Embryonic facial prominence (tissue), 1 donor: ENCODE measurements around the gene USP47.
A peak's percentile ranks its signal among the peaks of the same experiment; 100 is the strongest.

Experiments
- DNase-seq: peaks from one replicate; pipeline ENCODE4 v3.0.0-alpha.2; 2016; ENCODE audit errors: extremely low spot score

USP47 gene

DNA sequence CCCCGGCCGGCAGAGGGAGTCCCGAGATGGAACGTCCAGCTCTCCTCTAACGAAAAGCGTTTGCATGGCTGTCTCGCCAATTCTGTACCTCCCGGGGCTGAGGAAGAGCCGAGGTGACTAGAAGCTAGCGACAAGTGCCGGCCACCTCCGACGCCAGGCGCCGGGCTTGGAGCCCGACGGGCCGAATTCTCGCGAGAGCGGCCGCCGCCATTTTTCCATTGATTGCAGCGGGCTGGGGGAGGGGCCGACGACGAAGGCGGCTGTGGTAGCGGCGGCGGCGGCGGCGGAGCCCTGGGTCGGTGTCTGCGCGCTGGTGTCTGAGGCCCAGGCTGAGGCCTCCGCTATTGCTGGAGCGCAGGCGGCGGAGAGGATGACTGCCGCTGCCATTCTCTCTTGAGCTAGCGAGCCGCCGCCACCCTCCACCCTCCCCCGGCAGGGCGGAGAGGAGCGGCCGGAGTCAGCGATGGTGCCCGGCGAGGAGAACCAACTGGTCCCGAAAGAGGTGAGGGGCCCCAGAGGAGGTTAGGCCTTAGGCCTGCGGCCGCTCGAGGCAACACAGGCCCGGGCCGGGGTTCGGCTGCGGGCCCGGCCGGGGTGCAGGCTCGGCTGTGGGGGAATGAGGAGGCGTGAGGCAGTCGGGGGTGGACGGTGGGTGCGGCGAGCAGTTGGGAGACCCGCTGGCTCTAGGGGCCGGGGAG is at the start of gene USP47:
Gene USP47 (plus strand): TSS at position 250 of the 698 bp plus-strand sequence. CDS start 214 bp downstream, at position 464.
- DNase-seq: peak; percentile 75

DNA sequence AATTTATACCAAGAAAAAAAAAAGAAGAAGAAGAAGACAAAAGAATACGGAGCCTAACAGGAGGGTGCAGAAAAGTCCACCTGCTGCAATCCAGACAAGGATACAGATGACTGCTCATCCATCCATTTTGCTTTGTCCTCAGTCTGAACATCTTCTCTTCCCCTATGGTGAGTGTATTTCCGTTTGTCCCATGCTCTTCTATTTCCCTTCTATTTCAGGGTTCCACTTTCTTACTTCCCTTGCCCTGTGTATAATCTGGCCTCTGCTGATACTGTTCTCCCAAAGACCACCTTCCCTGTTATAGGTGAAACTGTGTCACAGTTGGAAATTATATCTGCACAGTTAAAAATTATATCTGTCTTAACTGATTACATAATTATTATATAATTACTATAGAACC is 48.7 kb upstream of the USP47 start:
- DNase-seq: no peak

GRCh38 chr11:11798586-11799438 is 43.0 kb upstream of the USP47 start:
- DNase-seq: no peak

GRCh38 chr11:11805228-11805627 is 36.5 kb upstream of the USP47 start:
- DNase-seq: no peak

- DNase-seq: no peak
These were observed 35.7 kb upstream of the USP47 start for GRCh38 chr11:11806074-11806473.

DNA sequence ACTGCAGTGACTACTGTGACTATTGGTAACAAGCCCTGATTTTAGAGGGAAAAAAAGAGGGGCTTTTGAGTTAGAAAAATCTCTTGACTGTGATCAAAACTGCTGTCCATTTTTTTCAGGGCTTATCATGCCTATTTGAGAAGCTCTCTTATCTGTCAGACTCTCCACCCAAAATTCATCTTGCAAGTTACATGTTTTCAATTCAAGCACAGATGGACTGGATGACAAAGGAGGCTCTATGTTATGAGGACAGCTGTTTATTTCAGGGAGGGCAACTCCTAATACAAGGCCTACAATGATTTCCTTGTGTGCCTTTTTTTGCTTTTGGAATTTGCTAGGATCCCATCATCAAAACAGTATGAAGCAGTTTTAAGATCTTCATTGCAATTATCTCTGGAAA is 35.2 kb upstream of the USP47 start:
- DNase-seq: no peak

- DNase-seq: no peak
These were observed 33.7 kb upstream of the USP47 start for GRCh38 chr11:11807811-11808782.

DNA sequence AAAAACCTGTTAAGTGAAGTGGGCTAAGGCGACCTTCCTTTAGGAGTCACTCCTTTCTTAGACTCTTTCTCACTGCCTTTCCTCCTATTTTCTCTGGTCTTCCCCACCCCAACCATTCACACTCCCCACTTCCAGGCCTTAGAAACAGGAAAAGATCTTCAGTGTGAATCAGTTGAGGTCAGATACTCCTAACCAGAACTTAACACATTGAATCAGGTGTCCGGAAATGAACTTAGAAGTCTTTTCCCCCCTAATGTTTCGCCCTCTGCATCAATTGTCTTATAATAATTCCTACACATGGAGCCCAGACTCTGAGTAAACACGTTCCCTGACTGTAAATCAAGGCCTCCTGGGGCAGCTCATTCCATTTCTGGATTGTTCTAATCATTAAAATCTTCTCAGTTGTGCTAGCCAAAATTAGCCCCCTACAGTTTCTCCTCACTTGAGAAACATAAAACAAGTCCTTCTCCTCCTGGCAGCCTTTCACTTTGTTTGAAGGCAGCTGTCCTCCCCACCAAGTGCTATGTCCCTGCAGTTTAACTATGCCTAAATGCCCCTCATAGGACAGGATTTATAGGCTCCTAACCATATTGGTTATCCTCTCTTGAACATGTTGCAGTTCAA is 32.7 kb upstream of the USP47 start:
- no peak for DNase-seq

- DNase-seq: no peak
These were observed 30.7 kb upstream of the USP47 start for GRCh38 chr11:11810764-11811726.

- no peak for DNase-seq
These were observed 28.3 kb upstream of the USP47 start for GRCh38 chr11:11813288-11813962.

DNA sequence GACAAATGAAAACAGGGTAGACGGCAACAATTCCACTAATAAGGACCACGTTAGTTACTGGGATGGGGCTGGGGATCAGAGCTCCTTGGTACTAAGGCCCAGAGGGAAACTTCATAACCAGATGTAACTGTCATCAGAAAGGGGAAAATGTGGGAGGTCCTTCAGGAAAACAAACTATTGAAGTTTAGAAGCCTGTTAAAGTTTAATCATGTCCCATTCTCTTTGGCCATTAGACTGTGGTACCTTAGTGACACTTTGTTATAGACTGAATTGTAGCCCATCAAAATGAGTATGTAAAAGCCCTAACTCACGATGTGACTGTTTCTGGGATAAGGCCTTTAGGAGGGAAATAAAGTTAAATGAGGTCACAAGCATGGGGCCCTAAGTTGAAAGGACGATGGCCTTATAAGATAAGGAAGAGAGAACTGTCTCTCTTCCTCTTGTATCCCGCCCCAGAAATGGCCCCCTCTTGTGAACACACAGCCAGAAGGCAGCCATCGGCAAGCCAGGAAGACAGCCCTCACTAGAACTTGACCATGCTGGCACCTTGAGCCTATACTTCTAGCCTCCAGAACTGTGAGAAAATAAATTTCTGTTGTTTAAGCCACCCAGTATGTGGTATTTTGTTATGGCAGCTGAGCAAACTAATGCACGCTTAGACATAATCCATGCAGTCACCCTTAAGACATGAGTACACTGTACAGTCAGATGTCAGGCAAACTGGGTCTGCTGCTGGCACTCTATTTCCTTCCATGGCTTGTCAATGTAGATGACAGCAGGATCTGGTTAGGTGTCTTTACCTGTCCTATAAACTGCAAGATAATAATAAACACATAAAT is 26.9 kb upstream of the USP47 start:
- no peak for DNase-seq

DNA sequence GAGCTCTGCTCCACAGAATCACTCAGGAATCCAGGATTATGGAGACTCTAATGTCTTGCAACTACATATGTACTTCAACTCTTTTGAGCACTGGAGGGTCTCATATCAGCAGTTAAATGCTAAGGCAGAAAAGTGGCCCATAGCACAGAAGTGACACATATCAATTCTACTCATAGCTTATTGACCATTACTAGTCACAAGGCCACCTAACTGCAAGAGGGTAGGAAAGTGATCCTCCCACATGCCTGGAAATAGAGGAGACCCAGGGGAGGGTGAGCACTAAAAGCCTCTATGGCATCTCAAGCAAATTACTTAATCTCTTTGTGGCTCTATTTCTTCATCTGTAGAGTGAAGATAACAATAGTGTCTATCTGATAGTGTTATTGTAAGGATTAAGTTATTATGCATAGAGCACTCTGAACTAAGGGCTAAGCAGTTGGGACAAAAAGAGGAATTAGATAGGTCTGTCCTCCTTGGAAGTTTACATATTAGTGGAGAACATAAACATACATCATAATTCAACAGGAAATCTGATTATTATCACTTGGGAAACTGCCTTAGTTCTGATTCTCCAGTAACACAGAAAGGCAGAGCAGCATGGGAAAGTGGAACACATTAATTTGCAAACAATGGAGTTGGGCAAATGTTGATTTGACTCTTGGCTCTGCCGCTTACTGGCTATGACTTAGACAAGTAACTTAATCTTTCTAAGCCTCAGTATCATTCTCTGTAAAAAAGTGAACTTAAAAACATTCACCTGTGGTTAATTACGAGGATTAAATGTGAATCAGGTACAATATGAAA is 25.1 kb upstream of the USP47 start:
- no peak for DNase-seq

- DNase-seq: no peak
These were observed 23.8 kb upstream of the USP47 start for GRCh38 chr11:11817957-11818356.

DNA sequence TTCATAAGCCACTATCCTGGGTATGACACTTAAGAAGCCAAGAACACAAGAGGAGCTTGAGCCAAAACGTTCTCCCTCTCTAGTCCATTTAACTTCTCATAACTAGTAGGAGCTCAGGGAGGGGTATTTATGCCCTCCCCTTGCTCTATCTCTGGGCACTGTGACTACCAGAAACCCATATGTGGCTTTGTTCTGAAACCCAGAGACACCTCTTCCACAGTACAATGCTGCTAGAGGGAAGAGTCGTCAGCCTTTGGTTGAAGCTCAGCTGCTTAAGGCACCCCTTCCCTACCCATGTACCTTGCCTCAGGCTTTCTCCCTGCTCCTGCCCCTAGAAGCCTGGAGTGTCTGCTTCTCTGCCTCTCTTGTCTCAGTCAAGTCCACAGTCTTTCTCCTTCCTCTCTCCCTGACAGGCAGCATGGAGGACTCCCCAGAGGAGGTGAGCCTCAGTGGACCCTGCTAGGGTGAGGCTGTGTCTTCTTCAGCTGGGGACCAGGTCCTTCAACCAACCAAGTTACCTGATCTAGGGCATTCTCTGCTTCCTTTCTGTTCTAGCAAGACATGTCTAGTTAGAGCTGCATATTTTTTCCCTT is 23.1 kb upstream of the USP47 start:
- DNase-seq: no peak

- DNase-seq: no peak
These were observed 19.9 kb upstream of the USP47 start for GRCh38 chr11:11821899-11822298.

DNA sequence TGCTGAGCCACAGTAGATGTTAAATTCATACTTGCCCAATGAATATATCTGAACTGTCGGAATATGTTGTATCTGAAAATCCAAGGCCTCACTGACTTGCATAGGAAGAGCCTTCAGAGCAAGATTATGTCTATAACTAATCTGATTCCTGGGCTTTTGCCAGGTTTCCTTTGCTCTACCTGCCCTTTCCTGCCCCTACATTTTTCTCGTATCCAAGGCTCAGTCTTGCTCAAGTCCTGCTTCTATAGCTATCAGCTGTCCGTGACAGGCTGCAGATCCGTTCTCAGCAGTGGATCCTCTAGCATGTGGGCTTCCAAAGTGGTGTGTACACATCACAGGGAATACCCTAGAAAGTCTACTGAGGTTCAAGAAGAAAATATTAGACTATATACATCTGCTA is 18.8 kb upstream of the USP47 start:
- no peak for DNase-seq

DNA sequence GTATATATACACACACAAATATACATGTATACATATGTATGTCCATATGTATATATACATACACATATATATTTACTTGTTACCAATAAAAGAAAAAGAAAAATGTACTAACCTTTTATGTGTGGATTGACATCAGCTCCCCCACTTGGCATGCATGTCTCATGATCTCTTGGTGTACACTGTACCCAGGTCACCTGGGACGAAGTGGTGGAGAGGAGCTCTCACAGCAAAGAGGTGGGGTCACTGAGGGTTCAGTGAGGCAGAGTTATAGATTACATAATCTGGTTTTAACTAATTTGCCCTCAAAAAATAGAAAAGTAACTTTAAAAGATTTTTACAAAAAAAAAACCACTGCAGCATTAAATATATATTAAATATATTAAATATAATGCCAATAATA is 15.5 kb upstream of the USP47 start:
- DNase-seq: no peak

DNA sequence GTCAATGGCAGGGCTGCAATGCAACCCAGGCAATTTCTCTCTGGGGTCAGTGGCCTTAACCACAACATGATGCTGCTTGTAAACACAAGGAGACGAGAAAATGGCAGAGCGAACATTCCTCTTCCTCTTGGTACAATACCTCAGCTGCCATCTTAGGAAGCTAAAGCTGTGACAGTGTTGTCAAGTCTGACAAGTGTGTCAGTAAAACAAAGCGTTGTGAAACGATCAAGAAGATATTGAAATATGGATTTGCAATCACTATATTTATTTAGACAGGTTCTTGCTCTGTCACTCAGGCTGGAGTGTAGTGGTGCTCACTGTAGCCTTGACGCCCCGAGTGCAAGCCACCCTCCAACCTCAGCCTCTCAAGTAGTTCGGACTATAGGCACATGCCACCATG is 14.5 kb upstream of the USP47 start:
- no peak for DNase-seq
